ENCODE data around the gene LRRC8E. TPM values are rescaled to one million over a fixed set of nuclear protein-coding genes. Genes with fewer than 3 reads are reported as not detected.
"Not testable (repeated sequence)": the region's sequence is repeated elsewhere in the genome, so short reads cannot be mapped to it uniquely, and the experiment has no call there.

The LRRC8E gene
- total RNA-seq, 6 experiments from 2014 or later, result 4.9 to 7.3 (median 6.1) TPM

- not testable (repeated sequence) for H3K27ac Mint-ChIP-seq; DNase-seq; H3K9me3 Mint-ChIP-seq; H3K27me3 Mint-ChIP-seq (ENCODE audit: insufficient read depth); H3K36me3 Mint-ChIP-seq (ENCODE audit: low read depth)
- TF ChIP-seq CTCF (IDR thresholded peaks at IDR 0.05), result 0 out of 2 replicates have a peak, but pooled peaks have one; percentile 7
- Mint-ChIP-seq H3K4me3 (peak overlapping the region; percentile 57), H3K4me1 (ENCODE audit: low read depth) (peaks cover 19% of the 10 kb centered on the region)
These were observed 29.8 kb downstream of the LRRC8E start for GRCh38 chr19:7918062-7918614.

GRCh38 chr19:7918615-7919421, 30.5 kb downstream of the LRRC8E start:
- no peak for DNase-seq
- peaks cover 19% of the 10 kb centered on the region for H3K4me1 Mint-ChIP-seq (ENCODE audit: low read depth)
- peak overlapping the region; percentile 84 for H3K4me3 Mint-ChIP-seq
- peaks cover 6% of the 10 kb centered on the region for H3K27me3 Mint-ChIP-seq (ENCODE audit: insufficient read depth)
- TF ChIP-seq CTCF (IDR thresholded peaks at IDR 0.05), result no peak
- no peak overlapping the region for H3K27ac Mint-ChIP-seq
- H3K36me3 Mint-ChIP-seq (ENCODE audit: low read depth), result no peaks in the 10 kb centered on the region
- H3K9me3 Mint-ChIP-seq, result no peaks in the 10 kb centered on the region

- H3K9me3 Mint-ChIP-seq, result no peaks in the 10 kb centered on the region
- H3K4me3 Mint-ChIP-seq, result peak within 1 kb of the TSS; percentile 89
- H3K36me3 Mint-ChIP-seq (ENCODE audit: low read depth), result no peaks in the 10 kb centered on the region
- DNase-seq, result peak; percentile 96
- peak; percentile 46 for TF ChIP-seq CTCF (IDR thresholded peaks at IDR 0.05)
- peaks cover 19% of the 10 kb centered on the region for H3K4me1 Mint-ChIP-seq (ENCODE audit: low read depth)
- peaks cover 6% of the 10 kb centered on the region for H3K27me3 Mint-ChIP-seq (ENCODE audit: insufficient read depth)
- peak within 1 kb of the TSS; percentile 92 for H3K27ac Mint-ChIP-seq
These were observed 31.6 kb downstream of the LRRC8E start, which contains the start of gene SNAPC2 for GRCh38 chr19:7919610-7920518. TSS of gene SNAPC2 (plus strand) at chr19:7920338. CDS start at chr19:7920367, 29 bp downstream.

- Mint-ChIP-seq H3K4me1 (ENCODE audit: low read depth) (peaks cover 15% of the 10 kb centered on the region), H3K36me3 (ENCODE audit: low read depth) (no peaks in the 10 kb centered on the region), H3K9me3 (no peaks in the 10 kb centered on the region), H3K27me3 (ENCODE audit: insufficient read depth) (peaks cover 5% of the 10 kb centered on the region), H3K27ac (peak overlapping the region; percentile 92), H3K4me3 (peak overlapping the region; percentile 89)
- DNase-seq, result peak; percentile 95
- TF ChIP-seq CTCF (IDR thresholded peaks at IDR 0.05), result no peak
These were observed 32.4 kb downstream of the LRRC8E start for GRCh38 chr19:7920519-7921301.

Data from HFFc6 (cell line).